NCI-H2171 treated with DMSO at 0.1 percent for 48 hours (cell line): ENCODE results near the gene NTSR1.
A peak's percentile ranks its signal among the peaks of the same experiment; 100 is the strongest.
"Not testable (repeated sequence)": the region's sequence is repeated elsewhere in the genome, so short reads cannot be mapped to it uniquely, and the experiment has no call there.

ENCODE experiments used
- DNase-seq: peaks from one replicate; lab custom pipeline; 2025; lab: John Stamatoyannopoulos, UW

The NTSR1 gene

GRCh38 chr20:62674370-62674769 is 34.3 kb upstream of the NTSR1 start:
- DNase-seq = no peak

- DNase-seq = no peak
Measured at GRCh38 chr20:62675156-62675876, 33.3 kb upstream of the NTSR1 start.

DNA sequence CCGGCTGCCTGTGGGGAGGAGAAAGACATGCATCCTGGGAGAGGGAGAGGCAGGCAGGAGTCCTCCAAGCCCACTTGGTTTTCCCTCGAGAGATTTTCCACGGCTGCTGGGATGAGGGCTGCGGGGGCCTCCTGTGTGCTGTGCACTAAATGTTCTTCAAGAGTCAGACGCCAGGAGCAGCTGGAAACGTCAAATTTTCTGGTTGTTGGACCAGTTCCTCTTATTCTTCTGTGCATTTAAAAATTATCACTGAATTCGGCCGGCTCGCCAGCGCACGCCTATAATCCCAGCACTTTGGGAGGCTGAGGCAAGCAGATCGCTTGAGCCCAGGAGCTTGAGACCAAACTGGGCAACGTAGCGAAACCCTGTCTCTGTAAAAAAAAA is 32.8 kb upstream of the NTSR1 start:
- no peak for DNase-seq

GRCh38 chr20:62676976-62677375 is 31.7 kb upstream of the NTSR1 start:
- no peak for DNase-seq

DNA sequence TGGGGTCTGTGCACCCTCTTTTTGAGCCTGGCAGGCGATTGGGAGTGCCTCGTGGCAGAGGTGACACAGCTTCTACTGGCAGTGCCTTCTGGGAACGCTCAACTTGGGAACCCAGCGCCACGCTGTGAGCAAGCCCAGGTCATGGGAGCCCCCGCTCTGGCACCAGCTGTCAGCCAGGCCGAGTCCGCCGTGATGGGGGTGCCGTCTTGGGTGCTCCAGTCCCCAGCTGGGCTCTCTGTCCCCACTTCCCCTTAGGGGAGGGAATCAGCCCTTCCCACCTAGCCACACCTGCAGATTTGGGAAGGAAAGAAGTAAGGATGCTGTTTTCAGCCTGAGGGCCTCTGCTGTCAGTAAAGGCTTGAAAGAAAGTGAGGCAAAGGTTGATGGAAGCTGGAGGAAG is 31.0 kb upstream of the NTSR1 start:
- no peak for DNase-seq

GRCh38 chr20:62678553-62678952 is 30.1 kb upstream of the NTSR1 start:
- no peak for DNase-seq

GRCh38 chr20:62679978-62680589 is 28.6 kb upstream of the NTSR1 start:
- DNase-seq = no peak

DNA sequence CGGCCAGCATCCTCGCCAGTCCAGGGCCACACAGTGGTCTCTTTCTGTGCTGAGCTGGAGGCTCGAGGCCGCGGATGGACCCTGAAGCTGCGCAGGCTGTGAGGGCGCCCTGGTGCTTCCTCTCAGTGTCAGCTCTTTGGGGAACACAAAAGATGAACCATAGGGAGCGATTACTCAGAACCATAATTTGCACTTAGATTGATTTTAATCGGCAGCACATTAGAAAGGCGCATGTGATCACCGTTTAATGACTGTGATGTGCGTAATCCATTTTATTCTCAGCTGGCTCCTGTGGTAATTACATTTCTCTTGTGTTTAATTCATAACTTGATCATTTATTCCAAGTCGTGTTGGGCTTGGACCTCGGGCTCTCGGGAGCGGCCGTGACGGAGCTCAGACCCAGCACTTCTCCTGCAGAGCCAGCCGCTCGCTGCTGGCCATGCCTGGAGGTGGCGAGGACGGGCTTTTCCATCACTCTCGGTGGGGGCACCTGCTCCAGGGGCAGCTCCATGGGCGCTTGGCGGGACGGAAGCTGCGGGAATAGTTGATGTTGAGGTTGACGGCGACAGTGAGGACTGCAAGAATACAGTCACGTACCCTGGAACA is 25.6 kb upstream of the NTSR1 start:
- DNase-seq = no peak

GRCh38 chr20:62683660-62684322 is 24.8 kb upstream of the NTSR1 start:
- DNase-seq = not testable (repeated sequence)

GRCh38 chr20:62684981-62685380 is 23.7 kb upstream of the NTSR1 start:
- DNase-seq = no peak

DNA sequence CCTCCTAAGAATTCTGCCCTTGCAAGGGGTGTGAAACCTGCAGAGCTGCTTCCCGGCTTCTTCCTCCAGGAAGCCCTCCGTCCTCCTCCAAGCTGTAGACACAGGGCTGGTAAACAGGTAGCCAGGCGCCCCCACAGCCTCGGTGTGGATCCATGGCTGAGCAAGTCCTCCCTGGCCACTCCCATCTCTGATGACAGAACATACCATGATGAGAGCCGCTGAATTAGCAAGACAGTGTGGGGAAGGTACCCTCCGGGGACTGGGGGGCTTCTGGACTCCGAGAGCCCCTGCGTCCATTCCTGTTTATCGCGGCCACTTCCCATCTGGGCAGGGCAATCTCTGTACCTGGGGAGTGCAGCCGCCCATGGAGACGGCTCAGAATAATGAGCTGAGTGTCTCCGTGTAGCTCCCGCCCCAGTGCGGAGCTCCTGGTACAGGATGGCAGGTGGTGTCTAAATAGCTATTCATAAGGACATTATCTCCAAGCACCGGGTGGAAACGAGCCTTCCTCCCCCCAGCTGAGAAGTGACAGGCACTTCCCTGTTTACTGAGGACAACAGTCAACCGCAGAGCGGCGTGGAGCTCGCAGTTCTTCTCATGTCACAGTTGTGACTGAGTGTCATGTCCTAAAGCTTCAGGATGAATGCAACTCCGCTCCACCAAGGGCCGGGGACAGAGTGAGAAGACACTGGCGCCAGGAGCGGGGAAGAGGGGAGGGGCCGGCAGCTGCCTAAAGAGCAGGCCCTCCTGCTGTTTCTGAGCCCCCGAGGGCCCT is 22.7 kb upstream of the NTSR1 start:
- peak; percentile 86 for DNase-seq

DNA sequence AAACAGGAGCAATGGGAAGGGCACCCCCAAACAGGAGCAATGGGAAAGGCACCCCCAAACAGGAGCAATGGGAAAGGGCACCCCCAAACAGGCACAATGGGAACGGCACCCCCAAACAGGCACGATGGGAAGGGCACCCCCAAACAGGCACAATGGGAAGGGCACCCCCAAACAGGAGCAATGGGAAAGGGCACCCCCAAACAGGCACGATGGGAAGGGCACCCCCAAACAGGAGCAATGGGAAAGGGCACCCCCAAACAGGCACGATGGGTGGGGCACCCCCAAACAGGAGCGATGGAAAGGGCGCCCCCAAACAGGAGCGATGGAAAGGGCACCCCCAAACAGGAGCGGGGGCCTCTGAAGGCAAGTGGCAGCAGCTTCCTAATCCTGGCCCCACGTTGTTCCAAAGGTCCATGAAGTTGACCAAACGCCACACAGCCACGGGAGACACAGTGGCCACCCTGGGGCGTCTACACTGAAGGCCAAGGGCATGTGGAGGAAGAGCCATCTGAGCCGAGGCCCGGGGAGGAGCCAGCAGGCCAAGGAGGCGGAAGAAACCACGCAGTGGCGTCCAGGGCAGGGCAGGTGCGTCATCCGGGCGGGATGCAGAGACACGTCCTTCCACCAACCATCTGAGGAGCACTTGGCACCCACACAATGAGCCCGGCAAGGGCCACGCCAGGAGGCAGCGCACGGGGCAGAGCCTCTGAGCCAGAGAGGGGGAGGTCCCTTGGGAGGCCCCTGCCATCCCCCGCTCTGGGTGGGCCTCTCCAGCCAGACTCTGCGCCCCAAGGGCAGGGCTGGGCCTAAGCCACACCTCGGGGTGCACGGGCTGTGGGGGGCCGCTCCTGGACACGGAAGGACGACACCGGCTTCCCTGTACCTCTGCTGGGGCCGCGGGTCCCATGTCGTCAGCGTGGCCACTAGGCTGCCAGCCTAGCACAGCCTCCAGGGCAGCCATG is 21.5 kb upstream of the NTSR1 start:
- DNase-seq = no peak

DNA sequence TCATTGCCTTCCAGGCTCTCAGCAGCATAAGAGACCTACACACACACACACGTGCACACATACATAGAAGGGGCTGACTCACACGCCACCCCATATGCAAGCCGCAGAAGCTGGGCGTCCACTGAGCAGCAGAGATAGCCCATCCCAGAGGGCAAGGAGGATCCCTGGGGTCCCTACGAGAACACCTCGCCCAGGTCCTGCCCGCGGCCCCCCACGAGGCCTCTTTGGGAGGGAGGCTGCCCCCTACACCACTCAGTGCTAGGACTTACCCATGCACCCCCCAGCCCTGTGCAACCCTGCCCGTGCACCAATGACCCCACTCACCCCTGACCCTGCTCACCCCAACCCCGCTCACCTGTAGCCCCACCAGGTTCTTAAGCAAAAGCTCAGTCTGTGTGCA is 20.6 kb upstream of the NTSR1 start:
- DNase-seq = no peak

GRCh38 chr20:62688855-62689460 is 19.7 kb upstream of the NTSR1 start:
- DNase-seq = no peak

DNA sequence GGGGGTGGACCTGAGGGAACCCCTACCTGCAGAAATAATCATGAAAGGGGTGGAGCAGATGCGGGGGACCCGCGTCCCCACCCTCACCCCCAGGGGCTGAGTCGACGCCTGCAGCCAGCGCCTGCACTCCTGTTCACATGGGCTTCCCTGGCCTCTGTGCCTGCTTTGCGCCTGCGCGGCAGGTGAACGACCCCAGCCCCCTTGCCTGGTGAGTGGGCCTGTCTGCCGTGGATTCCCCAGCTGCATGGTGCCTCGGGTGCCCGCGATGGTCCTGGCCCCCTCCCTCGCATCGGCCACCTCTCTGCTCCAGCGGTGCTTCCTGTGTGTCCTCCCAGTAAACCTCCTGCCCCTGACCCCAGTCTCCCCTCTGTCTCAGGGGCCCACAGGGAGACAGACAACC is 18.8 kb upstream of the NTSR1 start:
- DNase-seq = no peak

DNA sequence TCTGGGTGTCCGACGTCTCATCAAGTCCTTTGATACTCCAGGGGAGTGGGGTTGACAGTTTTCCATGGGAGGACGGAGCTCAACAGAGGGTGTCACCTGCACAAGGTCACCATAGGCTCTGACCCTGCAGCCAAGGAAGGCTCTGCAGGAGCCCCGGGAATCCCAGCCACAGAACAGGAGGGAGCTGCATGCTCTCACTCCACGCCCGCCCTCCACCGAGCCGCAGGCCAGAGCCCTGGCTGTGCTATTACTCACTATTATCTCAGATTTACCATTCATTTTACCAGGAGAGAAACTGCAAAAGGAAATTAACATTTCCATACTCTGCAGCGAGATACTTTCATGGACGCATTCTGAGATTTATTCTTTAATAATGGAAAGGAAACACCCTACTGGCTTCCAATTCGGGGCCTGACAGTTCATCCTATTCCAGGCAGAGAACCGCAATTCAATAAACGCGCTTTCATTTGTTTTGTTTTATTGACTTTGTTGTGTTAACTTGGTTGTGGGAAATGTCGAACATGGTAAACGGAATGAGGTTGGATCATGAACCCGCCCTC is 18.3 kb upstream of the NTSR1 start:
- no peak for DNase-seq

DNA sequence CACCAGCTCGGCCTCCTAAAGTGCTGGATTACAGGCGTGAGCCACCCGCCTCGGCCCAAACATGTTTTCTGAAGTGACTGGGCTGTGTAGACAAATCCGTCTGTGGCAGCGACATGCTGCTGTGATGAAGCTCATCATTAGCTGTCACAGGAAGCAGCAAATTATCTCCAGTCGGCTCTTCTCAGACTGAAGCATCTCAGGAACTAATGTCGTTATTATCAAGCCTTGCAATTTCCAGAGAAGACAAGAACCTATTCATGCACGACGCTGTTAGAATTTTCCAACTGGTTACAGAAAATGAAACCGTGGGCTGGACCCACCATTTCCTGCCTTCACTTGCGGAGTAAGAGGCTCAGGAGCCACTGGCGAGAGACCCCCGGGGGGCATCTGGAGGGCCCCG is 17.1 kb upstream of the NTSR1 start:
- no peak for DNase-seq

GRCh38 chr20:62692176-62692575 is 16.5 kb upstream of the NTSR1 start:
- DNase-seq = no peak

DNA sequence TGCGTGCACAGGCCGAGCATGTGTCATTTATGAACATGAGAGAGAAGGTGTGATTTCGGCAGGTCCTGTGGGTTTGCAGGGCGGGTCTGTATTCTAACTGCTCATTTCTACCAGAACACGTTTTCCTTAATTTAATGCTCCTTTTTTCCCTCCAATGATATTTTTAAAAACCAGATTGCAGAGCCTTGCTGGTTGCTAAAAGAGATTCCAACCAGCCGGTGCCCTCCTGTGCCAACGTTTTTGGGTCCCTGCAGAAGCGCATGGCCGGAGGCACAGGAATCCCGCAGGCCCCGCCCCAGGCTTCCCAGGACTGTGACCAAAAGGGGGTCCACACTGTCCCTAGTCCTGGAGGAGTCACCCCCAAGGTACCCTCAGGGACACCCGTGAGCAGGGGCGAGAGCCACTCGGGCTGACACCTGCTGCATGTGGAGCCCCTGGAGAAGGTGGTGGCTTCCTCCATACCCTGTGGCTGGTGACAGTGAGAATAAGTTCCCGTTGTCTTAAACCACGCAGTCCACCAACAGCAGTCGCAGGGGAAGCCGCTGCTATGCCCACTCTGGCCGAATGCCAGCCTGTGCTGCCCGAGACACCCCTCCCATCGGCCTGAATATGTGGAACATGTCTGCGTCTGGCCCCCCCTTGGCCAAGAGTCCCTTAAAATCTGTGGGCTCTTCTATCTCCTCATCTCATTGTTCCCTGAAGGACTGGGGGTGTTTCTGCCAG is 15.7 kb upstream of the NTSR1 start:
- no peak for DNase-seq

GRCh38 chr20:62693524-62693922 is 15.1 kb upstream of the NTSR1 start:
- DNase-seq = no peak
